Measurements from ENCODE around the gene SCN11A. TPM values are rescaled to one million over a fixed set of nuclear protein-coding genes. Genes with fewer than 3 reads are reported as not detected.
A peak's percentile ranks its signal among the peaks of the same experiment; 100 is the strongest.

SCN11A gene
- total and polyA plus RNA-seq, 4 donors, result 0.06 to 0.18 (median 0.11) TPM

GRCh38 chr3:39056151-39056550, 4.4 kb upstream of the SCN11A start:
- 89% methylated on average over 3 of the region's 3 CpGs for WGBS
- Histone ChIP-seq H3K4me1 (ENCODE audit: control insufficient read depth in 4 of 4, insufficient read depth in 4 of 4, low read length in 3 of 4) (peaks cover 0 to 19% (median 14%) of the 10 kb centered on the region in 4 donors), H3K27me3 (ENCODE audit: control insufficient read depth in 4 of 4, insufficient read depth in 4 of 4, low read length in 3 of 4) (no peaks in the 10 kb centered on the region), H3K36me3 (ENCODE audit: control insufficient read depth in 4 of 4, insufficient read depth in 3 of 4, low read depth in 1 of 4, low read length in 3 of 4) (no peaks in the 10 kb centered on the region), H3K9me3 (ENCODE audit: control insufficient read depth in 4 of 4, low read length in 3 of 4) (no peaks in the 10 kb centered on the region), H3K4me3 (ENCODE audit: low read depth in 1 of 3, low read length in 3 of 3) (no peak overlapping the region), H3K9ac (ENCODE audit: low read depth in 1 of 2, low read length in 2 of 2) (no peak overlapping the region), H3K27ac (ENCODE audit: low read depth in 1 of 2, low read length in 2 of 2) (no peak overlapping the region)
- no peak for DNase-seq (ENCODE audit: low spot score)
- TF ChIP-seq RAD21 (IDR thresholded peaks at IDR 0.05), result no peak
- no peak for TF ChIP-seq SP1 (IDR thresholded peaks at IDR 0.05)
- no peak for TF ChIP-seq HNF4G (IDR thresholded peaks at IDR 0.05)
- TF ChIP-seq TAF1 (conservative IDR thresholded peaks at IDR 0.05), result no peak
- TF ChIP-seq MAX (IDR thresholded peaks at IDR 0.05), result no peak
- TF ChIP-seq CTCF (IDR thresholded peaks at IDR 0.05; ENCODE audit: low read depth, low read length, missing input control), result no peak
- TF ChIP-seq RXRA (IDR thresholded peaks at IDR 0.05), result no peak
- no peak for TF ChIP-seq REST (IDR thresholded peaks at IDR 0.05)
- no peak for TF ChIP-seq FOXA2 (IDR thresholded peaks at IDR 0.05)
- TF ChIP-seq NR2F2 (IDR thresholded peaks at IDR 0.05), result no peak
- TF ChIP-seq JUND (IDR thresholded peaks at IDR 0.05), result no peak
- no peak for TF ChIP-seq ATF3 (IDR thresholded peaks at IDR 0.05)

GRCh38 chr3:39053696-39054095, 2.0 kb upstream of the SCN11A start:
- Histone ChIP-seq H3K27ac (ENCODE audit: low read depth in 1 of 2, low read length in 2 of 2) (peak overlapping the region in 1 of 2 donors; percentile 10), H3K9me3 (ENCODE audit: control insufficient read depth in 4 of 4, low read length in 3 of 4) (no peaks in the 10 kb centered on the region), H3K27me3 (ENCODE audit: control insufficient read depth in 4 of 4, insufficient read depth in 4 of 4, low read length in 3 of 4) (no peaks in the 10 kb centered on the region), H3K4me3 (ENCODE audit: low read depth in 1 of 3, low read length in 3 of 3) (no peak overlapping the region), H3K36me3 (ENCODE audit: control insufficient read depth in 4 of 4, insufficient read depth in 3 of 4, low read depth in 1 of 4, low read length in 3 of 4) (no peaks in the 10 kb centered on the region), H3K4me1 (ENCODE audit: control insufficient read depth in 4 of 4, insufficient read depth in 4 of 4, low read length in 3 of 4) (peaks cover 0 to 20% (median 14%) of the 10 kb centered on the region in 4 donors), H3K9ac (ENCODE audit: low read depth in 1 of 2, low read length in 2 of 2) (no peak overlapping the region)
- 61% methylated on average over 2 of the region's 2 CpGs for WGBS
- TF ChIP-seq HNF4A (conservative IDR thresholded peaks at IDR 0.05) (peak; percentile 44 to 49), ATF3 (IDR thresholded peaks at IDR 0.05) (no peak)
- DNase-seq (ENCODE audit: low spot score), result no peak

All from liver (tissue), 9 donors.